Limb (tissue), 2 donors: Measurements from ENCODE around the gene TTLL1.
"Not testable (repeated sequence)": the region's sequence is repeated elsewhere in the genome, so short reads cannot be mapped to it uniquely, and the experiment has no call there.

Experiments
- DNase-seq, 2 donors: peaks; one replicate each; pipeline ENCODE4 v3.0.0-alpha.2; 2016; ENCODE audit errors: extremely low spot score in 2 of 2

Gene TTLL1

DNA sequence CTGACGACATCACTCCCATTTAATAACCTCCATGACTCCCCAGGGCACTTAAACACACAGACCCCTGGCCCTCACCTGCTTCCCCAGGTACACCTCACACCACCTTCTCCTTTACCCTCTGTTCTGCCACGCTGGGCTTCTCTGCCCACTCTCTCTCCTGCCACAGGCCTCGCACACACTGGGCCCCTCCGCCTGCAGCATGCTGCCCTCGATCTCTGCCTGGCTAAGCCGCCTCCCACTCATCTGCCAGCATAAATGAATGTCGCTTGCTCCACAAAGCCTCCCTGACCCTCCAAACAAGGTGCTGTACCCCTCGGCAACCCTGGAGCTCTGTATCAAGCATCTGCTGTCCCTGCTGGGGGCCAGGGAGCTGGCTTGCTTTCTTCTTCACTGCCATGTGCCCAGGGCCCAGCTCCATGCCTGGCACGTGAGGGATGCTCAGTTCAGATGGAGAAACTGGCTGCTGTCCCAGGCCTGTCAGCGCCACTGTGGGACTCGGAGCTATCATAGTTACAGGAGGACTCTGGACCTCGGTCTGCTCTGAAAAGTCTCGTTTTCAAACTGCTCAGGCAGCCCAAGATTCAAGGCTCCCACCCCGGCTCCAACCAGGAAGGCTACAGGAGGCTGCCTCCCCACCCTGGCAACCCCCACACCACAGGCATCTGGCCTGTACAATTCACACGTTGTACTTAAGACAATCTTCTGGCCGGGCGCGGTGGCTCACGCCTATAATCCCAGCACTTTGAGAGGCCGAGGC lies 11.9 kb downstream of the TTLL1 start:
- DNase-seq = no peak

DNA sequence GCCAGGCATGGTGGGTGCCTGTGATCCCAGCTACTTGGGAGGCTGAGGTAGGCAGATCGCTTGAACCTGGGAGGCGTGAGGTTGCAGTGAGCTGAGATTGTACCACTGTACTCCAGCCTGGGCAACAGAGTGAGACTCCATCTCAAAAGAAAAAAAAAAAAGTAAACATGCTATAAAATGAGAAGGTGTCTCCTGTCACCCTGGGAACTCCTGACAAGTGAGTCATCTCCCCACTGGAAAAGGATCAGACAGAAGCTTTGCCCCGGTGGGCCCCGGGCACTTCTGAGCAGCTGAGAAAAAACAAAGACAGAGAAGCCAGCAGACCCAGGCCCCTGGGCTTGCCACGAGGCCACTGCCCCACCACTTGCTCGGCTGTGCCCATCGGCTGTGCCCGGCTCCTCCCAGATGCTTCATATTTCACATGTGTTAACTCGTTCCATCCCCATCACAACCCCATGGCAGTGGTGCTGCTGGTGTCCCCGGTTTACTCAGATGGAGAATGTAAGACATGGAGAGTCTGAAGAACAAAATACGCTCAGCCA lies 22.3 kb downstream of the TTLL1 start:
- DNase-seq = no peak

DNA sequence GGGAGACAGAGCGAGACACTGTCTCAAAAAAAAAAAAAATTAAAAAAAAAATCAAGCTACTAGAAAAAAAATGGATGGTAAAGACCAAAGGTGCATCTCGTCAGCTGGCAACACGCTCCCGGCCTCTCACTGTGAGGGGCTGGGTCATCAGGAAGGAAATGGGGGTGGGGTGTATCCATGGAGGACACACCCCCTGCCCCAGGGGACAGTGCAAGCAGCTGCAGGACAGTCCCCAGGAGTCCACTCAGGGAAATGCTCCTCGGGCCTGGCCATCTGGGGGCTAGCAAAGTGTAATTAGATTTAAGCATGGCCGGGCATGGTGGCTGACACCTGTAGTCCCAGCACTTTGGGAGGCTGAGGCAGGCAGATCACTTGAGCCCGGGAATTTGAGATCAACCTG lies 23.1 kb downstream of the TTLL1 start:
- no peak for DNase-seq

DNA sequence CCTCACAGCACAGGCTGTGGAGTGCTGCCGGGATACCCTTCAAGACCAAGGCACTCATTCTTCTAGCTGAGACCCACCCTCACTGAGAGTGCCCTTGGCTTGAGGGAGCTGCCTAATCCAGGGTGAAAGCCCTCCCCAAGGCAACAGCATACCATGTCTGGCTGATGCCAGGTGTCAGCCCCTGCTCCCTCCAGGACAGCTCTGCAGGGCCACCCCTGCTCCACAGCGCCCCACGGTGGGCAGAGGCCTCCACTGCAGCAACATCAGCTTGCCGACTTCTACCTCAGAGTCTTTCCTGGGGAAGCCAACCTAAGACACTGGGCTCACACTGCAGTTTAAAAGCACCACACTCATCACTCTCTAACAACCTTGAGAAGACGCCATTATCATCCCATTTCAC lies 29.0 kb downstream of the TTLL1 start:
- peak in 1 of 2 donors; percentile 48 for DNase-seq

DNA sequence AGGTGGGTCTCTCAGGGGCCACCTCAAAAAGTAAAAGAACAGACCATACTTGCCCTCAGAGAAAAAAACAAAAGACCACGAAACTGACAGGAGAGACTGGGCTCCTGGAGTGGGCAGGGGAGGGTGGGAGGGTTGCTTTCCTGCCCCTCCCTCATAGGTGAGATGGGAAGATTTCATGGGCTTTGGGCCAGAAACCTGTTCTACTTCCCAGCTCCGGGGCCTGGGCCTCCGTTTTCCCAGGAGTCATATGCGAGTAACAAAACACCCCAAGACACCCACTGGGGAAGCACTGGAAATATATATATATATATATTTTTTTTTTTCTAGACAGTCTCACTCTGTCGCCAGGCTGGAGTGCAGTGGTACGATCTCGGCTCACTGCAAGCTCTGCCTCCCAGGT lies 31.6 kb downstream of the TTLL1 start:
- no peak for DNase-seq

DNA sequence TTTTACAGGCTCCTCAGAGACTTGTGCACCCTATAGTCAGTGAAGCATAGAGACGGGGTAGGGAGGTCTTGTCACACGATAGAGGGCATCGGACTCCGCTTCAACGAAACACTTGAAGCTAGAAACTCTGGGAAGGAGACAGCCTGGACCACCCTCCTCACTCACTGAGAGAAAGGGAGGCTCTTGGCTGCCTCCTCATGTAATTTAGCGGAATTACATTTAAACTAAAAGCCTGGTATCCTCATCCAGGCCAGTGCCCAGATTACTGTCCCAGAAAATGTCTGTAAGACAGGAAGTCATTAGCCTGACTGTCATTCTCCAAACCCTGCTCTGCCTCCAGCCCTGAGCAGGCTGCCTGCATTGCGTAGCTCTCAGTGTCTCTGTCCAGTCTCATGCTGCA lies 36.0 kb downstream of the TTLL1 start:
- DNase-seq = no peak

DNA sequence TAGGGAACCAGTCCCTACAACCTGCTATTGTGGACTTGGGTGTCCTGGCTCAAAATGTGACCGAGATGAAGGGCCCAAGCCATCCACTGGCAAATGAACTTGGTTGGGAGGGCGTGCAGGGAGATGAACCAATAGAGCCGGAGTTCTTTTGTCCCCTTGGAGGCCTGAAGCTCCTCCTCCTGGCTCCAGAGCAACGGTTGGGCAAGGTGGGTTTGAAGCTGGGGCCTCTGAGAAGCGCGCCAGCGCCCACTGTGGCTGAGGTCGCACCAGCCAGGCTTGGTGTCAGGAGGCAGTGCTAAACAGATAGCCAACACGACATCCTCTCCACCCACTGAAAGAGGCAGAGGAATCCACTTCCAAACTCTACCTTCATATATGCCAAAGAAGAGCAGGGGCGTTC lies 38.2 kb downstream of the TTLL1 start:
- DNase-seq = no peak

DNA sequence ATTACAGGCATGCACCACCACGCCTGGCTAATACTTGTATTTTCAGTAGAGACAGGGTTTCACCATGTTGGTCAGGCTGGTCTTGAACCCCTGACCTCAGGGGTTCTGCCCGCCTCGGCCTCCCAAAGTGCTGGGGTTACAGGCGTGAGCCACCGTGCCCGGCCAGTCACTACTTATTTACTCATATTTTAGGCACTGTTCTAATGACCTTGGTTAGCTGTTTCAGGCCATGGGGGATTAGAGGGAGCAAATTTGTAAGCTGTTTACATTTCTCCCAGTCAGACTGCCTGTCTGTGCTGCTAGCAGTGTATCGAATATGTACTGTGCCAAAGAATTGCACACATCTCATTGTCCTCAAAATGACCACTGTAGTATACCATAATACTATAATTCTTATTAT lies 41.6 kb downstream of the TTLL1 start:
- DNase-seq = no peak

DNA sequence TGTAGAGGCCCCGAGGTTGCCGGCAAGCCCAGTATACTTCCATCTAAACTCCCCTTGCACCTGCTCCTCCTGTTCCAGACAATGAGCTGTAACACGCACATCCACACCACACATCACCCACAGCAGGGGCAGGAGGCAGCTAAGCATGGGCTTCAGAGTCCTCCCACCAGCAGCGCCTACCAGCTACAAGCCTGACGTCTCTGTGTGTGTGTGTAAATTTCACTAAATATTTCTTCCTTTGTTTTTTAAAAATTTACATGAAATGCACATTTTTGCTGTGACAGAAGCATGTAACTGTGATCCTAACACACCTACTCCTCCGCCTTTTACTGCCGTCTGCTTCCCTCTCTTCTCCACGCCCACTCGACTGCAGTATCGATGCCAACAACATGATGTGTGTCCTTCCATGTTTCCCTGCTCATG lies 44.9 kb downstream of the TTLL1 start:
- no peak for DNase-seq

DNA sequence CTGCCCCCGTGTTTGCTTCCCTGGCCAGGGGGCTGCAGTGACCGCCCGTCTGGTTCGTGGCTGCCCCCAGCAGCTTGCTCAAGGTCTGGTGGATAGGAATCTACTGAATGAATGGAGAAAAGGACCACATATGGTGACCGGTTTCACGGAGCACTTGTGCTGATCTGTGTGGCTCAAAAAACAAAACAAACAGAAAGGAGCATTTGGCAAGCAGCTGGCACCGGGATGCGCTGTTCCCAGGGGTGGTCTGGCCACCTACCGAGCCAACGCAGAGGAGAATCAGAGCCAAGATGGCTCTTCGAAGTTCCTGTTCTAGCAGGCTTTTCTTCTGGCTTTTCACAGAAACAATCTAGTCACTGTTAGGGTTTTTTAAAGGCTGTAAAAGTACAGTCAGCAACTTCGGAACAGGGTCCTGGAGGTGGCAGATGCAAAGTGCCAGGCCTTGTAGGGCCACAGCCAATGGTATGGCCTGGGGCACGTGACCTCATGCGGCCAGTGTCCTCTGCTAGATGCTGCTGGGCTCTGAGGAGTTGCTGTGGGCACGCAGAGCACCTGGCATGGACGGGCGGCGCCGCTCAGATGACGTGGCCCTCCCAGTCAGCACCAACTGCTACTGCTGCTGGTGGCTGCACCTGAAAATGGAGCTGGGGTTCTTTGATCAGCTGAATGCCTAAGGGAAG lies 47.0 kb downstream of the TTLL1 start:
- DNase-seq = no peak

DNA sequence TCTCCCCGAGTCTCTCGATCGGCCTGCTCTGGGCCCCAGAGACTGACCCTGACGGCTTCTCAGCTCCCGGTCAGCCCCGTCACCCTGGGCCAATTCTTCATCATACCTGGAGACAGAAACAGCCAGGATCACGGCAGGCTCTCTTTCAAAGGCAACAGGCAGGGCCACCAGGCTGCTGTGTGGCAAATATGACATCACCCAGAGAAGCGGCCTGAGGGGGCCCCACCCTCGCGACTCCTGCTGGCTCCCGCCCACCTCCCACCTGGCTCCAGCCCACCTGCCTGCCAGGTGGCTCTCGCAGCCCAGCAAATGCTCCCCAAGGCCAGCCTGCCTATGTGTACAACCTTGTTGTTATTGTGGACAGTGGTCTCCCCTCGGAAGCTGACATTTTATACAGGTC lies 49.4 kb downstream of the TTLL1 start:
- DNase-seq = no peak

DNA sequence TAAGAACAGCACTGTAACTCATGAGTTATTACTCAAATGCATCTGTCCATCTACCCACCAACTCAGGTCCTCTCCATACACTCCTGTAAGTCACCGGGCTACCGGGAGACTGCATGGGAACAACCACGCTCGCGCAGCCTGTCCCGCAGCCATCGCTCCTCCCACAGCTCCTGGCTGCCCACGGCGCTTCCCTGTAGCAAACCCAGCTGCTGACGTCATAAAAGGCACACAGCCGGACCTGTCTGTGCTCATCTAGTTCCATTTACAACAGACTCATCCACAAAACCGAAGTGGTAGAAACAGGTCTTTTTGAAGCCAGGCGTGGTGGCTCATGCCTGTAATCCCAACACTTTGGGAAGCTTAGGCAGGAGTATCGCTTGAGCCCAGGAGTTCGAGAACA lies 50.9 kb downstream of the TTLL1 start:
- DNase-seq = no peak

DNA sequence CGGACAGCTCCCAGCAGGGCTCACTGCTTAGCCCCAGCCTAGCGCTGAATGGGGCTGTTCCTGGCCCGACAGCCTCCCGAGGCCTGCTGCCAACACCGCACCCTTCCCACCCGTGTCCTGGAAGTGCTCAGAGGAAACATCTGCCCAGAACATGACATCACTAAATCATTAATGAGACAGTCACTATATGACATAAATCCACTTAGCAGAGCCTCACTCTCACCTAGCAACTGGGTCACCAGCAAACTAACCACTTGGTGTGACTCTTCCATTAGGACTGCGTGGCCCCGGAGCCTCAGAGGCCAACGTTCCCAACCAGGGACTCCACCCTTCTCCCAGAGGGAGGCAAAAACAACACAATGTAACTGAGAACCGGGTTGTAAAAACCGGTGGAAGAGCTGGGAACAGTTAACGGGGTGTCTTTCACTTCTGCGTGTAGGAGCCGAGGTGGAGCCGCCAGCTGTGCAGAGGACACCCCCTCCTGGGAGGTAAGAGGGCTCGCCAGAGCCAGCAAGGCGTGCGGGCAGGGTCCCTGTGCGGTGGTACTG lies 52.8 kb downstream of the TTLL1 start:
- peak in 1 of 2 donors; percentile 54 for DNase-seq

DNA sequence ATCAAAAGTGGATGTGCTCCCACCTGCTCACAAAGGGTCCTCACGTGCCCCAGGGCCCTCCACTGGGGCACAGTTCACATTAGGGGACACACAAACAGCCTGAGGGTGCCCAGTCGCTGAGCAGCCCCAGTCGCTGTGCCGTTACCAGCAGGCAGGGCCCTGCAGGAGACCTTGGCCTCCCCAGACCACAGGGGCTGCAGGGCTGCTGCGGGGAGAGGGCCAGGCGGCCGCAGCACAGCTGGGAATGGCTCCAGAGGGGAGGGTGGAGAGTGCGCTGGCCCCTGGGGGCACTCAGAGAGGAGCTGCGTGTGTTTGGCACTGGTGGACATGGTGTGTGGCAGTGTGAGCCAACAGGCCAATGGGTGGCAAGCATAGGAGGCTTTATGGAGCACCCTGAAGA lies 53.9 kb downstream of the TTLL1 start:
- DNase-seq = no peak

DNA sequence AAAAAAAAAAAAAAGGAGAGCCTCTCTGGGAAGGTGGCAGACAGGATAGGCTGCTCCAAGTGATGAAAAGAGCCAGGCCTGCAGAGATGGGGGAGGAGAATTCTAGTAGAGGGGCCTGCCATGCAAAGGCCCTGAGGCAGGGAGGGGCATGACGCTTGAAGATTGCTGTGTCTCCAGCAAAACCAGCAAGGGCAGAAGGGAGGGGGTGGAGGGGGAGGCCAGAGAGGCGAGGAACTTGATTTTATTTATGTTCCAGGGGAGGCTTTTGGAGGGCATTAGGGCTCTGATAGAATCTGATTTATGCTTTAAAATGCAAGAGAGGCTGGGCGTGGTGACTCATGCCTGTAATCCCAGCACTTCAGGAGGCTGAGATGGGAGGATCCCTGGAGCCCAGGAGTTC lies 57.6 kb downstream of the TTLL1 start:
- no peak for DNase-seq

DNA sequence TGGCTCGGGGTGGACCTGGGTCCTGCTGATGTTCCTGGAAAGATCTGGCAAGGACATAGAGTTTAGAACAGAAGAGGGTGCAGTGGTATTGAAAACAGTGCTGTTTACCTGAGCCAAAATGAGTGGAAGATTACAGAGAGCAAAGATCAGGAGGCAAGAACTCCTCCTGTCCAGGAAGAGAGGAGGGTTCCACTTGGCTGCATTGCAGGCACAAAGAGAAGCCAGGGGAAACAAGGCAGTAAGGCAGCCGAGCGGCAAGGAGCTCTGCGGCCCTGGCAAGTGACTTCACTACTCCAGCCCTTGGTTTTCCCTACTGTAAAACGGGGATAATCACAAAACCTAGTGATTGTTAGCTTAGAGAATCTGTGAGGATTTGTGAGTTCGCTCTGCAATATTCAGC lies 70.6 kb downstream of the TTLL1 start:
- no peak for DNase-seq

DNA sequence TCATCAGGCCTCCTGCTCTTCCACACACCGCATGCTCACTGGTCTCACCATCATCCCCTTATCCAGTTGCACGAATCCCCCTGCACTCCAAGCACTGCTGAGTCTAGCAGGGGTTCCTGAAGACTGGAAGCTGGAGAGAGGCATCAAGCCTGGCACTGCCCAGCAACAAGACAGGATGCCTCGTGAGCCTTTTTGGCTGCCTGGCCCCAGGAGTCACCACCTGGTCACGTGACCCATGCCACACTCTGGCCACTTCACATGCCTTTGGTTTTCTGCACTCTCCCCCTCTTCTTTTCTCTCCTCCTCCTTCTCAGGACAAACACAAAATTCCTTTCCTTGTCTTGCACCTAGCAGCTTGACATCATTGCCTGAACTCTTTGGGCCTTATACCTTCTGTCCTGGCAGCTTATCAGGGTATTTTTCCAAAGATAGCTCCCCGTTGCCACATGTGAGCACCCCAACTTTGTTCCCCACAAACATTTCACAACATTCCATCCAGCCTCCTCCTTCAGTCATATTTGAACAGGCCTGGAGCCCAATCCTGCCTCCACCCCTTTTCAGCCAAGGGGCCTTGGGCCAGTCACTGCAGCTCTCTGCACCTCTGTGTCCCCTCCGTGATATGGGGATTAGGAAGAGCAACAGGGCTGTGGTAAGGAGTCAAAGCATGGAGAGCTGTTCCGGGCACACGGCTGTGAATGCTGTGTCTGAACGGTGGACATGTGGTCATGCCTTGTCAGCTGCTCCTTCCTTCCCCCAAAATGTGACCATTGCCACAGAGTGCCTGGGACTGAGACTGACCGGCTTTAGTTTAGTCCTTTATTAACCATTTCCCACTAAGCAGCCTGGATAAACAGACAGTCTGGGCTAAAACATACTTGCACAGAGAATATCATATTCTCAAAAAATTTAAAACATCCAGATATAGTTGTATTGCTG lies 71.4 kb downstream of the TTLL1 start:
- DNase-seq = no peak

DNA sequence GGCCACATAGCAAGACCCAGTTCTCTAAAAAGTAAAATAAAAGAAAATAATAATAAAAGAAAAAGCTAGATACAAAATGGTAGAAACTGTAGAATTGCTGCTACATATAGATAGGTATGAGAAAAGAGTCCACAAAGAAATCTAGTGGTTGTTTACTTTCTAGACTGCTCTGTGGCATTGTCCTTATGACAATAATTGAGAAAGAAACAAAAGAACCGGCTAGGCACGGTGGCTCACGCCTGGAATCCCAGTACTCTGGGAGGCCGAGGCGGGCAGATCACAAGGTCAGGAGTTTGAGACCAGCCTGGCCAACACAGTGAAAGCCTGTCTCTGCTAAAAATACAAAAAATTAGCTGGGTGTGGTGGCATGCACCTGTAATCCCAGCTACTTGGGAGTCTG lies 73.0 kb downstream of the TTLL1 start:
- not testable (repeated sequence) for DNase-seq

DNA sequence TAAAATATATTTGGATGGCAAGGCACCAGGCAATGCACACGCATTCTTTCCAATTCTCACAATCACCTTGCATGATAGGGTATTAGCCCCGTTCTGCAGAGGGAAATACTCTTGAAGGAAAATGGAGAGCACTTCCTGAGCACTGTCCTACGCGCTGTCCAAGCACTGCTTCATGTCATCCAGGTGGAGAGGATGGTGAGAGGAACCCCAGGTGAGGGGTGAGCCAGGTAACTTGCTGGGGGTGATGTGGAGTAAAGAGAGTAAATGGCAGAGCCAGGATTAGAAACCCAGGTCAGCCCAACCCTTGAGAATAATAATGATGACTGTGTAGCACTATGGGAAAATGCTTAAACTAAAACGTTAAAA lies 73.5 kb downstream of the TTLL1 start:
- no peak for DNase-seq

DNA sequence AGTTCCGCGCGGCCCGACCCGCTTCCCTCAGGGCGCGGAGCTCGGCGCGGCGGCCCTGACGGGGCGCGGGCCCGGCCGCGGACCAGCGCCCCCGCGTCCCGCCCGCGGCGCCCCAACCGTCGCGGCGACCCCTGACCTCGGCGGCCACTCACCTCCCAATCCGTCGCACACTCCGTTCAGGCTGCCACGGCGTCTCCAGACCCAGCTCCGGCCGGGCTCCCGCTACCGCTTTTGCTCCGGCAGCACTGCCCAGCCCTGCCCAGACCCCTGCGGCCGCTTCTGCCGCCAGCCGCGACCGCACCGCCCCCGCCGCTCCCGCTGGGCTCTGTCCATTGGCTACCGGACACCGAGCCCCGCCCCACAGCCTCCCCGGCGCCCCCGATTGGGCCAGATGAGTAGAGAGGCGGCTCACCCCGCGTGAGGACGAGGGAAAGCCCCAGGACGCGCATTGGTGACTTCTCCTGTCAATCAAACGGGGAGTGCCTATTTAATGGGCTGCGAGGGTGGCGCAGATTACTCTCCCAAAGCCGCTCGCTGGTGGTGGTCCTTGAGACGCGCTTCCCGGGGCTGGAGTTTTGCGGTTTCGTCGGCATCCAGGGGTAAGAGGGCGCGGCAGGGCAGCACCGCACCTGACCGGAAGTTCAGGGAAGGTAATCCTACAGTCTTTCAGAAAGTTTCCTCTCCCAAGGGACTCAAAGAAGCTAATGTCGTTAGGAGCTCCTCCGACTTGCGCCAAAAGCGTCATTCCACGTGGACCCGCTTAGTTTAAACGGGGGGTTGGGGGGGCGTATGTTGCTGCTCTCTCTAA lies 74.1 kb downstream of the TTLL1 start, which contains the start of gene PACSIN2:
Gene PACSIN2, minus strand, starts transcription at position 281 of the 808 bp plus-strand sequence. CDS start 103,069 bp downstream, outside the sequence.
- peak; percentile 97 to 100 for DNase-seq
